IMR-90 (cell line): ENCODE results near the gene PILRA.

Experiments used
- BHLHE40 ChIP-seq: fragments of 150-350 bp; IDR thresholded peaks from 2 replicates; pipeline ENCODE4 v1.6.1; 2016; ENCODE audit warnings: mild to moderate bottlenecking, low read depth, low read length
- CEBPB ChIP-seq: IDR thresholded peaks from 2 replicates; pipeline ENCODE4 v1.6.1; 2012; ENCODE audit warnings: low read depth, low read length, improper control_type of control experiment
- CHD1 ChIP-seq: IDR thresholded peaks from 2 replicates; pipeline ENCODE4 v1.6.1; 2012; ENCODE audit warnings: low read depth, low read length, improper control_type of control experiment
- MAFK ChIP-seq: IDR thresholded peaks from 2 replicates; pipeline ENCODE4 v1.6.1; 2012; ENCODE audit warnings: low read depth, low read length, improper control_type of control experiment
- MAZ ChIP-seq: IDR thresholded peaks from 2 replicates; pipeline ENCODE4 v1.6.1; 2012; ENCODE audit warnings: low read depth, mild to moderate bottlenecking, low read length, improper control_type of control experiment, moderate library complexity, borderline replicate concordance
- MXI1 ChIP-seq: IDR thresholded peaks from 2 replicates; pipeline ENCODE4 v1.6.1; 2012; ENCODE audit warnings: low read depth, mild to moderate bottlenecking, low read length, moderate library complexity, borderline replicate concordance
- POLR2A ChIP-seq: IDR thresholded peaks from 2 replicates; pipeline ENCODE4 v1.6.1; 2012; ENCODE audit warnings: mild to moderate bottlenecking, low read depth, low read length
- RAD21 ChIP-seq: IDR thresholded peaks from 2 replicates; pipeline ENCODE4 v1.6.1; 2012; ENCODE audit warnings: low read length, improper control_type of control experiment
- RCOR1 ChIP-seq: IDR thresholded peaks from 2 replicates; pipeline ENCODE4 v1.6.1; 2012; ENCODE audit warnings: mild to moderate bottlenecking, low read length, improper control_type of control experiment; ENCODE audit not compliant: insufficient replicate concordance
- SMC3 ChIP-seq: fragments of 150-350 bp; IDR thresholded peaks from 2 replicates; pipeline ENCODE4 v1.6.1; 2016; ENCODE audit warnings: low read depth, mild to moderate bottlenecking, antibody characterized with exemption, low read length, moderate library complexity
- TF ChIP-seq, protein P1 (sequence below): conservative IDR thresholded peaks from 2 replicates; pipeline ENCODE4 v1.5.1; 2012; ENCODE audit warnings: mild to moderate bottlenecking, low read depth, low read length, improper control_type of control experiment
- TF ChIP-seq, protein P2 (sequence below): fragments of 150-350 bp; IDR thresholded peaks from 2 replicates; pipeline ENCODE4 v1.6.1; 2017; ENCODE audit warnings: mild to moderate bottlenecking, antibody characterized with exemption, low read length, low read depth
- TF ChIP-seq, protein P3 (sequence below): fragments of 150-350 bp; IDR thresholded peaks from 2 replicates; pipeline ENCODE4 v1.6.1; 2016; ENCODE audit warnings: low read depth, mild to moderate bottlenecking, low read length, moderate library complexity, borderline replicate concordance

DNA sequence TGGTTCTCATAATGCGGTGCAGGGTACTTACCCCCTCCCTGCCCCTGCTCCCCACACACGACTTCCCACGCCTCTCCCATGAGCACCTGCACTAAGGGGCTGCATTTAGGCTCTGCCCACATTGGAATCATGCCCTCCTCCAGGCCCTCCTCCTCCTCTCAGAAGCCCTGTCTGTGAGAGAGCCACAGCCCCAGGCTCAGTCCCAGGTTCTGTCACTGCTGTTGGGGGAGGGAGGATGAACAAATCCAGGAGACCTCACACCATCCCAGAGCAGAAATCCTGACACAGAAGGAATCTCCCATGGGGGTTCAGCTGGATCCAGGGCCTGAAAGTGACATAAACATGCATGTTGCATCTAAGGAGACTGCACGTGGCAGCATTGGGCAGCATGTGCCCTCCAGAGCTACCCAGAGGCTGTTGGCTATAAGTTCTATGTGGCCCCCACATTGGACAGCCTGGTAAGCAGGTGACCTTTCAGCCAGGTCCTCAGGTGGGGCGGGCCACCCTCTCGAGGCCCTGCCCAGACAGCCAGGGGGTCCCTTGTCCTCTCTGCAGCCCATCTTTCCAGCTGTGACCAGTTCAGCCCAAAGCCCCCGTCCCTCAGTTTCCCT, 1.6 kb upstream of the PILRA start:
- TF ChIP-seq, protein P1, sequence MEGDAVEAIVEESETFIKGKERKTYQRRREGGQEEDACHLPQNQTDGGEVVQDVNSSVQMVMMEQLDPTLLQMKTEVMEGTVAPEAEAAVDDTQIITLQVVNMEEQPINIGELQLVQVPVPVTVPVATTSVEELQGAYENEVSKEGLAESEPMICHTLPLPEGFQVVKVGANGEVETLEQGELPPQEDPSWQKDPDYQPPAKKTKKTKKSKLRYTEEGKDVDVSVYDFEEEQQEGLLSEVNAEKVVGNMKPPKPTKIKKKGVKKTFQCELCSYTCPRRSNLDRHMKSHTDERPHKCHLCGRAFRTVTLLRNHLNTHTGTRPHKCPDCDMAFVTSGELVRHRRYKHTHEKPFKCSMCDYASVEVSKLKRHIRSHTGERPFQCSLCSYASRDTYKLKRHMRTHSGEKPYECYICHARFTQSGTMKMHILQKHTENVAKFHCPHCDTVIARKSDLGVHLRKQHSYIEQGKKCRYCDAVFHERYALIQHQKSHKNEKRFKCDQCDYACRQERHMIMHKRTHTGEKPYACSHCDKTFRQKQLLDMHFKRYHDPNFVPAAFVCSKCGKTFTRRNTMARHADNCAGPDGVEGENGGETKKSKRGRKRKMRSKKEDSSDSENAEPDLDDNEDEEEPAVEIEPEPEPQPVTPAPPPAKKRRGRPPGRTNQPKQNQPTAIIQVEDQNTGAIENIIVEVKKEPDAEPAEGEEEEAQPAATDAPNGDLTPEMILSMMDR: no peak
- TF ChIP-seq MXI1 (no peak), MAZ (no peak), RAD21 (no peak), POLR2A (no peak; the same call in 1 of the 2 replicates), SMC3 (no peak), BHLHE40 (no peak), MAFK (no peak), CEBPB (no peak), RCOR1 (no peak), CHD1 (no peak)
- TF ChIP-seq, protein P2, sequence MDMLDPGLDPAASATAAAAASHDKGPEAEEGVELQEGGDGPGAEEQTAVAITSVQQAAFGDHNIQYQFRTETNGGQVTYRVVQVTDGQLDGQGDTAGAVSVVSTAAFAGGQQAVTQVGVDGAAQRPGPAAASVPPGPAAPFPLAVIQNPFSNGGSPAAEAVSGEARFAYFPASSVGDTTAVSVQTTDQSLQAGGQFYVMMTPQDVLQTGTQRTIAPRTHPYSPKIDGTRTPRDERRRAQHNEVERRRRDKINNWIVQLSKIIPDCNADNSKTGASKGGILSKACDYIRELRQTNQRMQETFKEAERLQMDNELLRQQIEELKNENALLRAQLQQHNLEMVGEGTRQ: no peak
- TF ChIP-seq, protein P3, sequence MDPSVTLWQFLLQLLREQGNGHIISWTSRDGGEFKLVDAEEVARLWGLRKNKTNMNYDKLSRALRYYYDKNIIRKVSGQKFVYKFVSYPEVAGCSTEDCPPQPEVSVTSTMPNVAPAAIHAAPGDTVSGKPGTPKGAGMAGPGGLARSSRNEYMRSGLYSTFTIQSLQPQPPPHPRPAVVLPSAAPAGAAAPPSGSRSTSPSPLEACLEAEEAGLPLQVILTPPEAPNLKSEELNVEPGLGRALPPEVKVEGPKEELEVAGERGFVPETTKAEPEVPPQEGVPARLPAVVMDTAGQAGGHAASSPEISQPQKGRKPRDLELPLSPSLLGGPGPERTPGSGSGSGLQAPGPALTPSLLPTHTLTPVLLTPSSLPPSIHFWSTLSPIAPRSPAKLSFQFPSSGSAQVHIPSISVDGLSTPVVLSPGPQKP: no peak
